ENCODE results near the gene CEP126. TPM values are rescaled to one million over a fixed set of nuclear protein-coding genes. Genes with fewer than 3 reads are reported as not detected.
"Not testable (repeated sequence)": the region's sequence is repeated elsewhere in the genome, so short reads cannot be mapped to it uniquely, and the experiment has no call there.

CEP126 gene
- total RNA-seq, 1 experiment from 2014 or later = 0.43 TPM

DNA sequence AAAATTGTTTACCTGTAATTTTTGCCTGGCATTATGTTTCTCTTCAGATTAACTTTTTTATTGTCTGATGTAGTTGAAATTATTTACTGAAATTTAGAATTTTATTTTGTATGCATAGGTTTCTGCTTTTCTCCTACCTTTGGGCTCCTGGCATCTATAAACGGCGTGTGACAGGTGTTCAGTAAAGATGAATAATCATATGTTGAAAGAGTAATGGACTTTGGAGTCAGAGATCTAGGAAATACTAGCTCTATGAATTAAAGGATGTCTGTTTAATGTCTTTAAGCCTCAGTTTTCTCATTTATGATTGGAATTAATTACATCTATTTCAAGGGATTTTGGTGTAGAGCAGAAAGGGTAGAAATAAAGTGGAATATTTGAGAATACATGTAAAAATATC is 8.7 kb downstream of the CEP126 start:
- DNase-seq (ENCODE audit: low read depth) = no peak

DNA sequence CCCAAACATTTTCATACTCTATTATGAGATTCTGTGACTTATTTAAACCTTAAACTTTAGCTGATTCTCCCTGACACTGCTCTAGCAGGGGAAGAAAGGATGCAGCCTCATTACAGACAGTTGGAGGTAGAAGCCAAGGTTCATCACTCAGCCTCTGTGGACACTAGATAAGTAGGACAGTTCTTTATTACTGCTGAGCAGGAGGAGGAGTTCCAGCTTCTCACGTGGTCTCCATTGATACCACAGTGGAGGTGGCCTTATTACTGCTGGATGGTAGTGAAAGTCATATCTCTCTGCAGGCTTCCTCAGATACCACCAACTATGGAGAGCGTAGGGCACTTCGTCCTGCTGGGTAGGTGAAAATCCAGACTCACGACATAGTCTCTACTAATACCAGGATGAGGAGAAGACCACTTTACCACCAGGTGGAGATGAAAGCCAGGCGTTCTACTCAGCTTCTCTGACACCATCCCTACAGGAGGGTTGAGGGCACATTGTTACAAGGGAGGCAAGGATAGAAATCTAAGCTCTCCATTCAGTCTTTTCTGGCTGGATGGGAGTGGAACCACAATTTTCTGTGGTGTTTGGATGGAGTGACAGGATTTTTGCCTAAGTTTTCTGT is 14.6 kb downstream of the CEP126 start:
- DNase-seq (ENCODE audit: low read depth) = no peak

DNA sequence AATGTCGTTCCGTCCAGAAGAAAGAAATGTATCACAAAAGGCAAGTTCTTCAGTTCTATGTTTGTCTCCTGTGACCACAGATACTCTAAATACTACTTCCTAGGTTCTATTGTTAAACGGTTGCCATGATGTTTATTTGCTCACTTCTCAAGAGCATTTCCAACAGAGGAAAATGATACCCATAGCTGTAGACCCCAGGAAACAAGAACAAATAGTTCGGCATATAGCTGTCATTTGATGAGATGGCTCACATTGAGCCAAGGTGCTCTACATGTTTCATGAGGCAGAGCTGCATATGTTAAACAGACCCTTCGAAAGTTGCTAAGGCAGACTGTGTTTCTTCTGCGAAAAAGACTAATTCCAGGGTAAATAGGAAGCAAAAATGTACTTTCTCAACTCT is 16.9 kb downstream of the CEP126 start:
- no peak for DNase-seq (ENCODE audit: low read depth)

DNA sequence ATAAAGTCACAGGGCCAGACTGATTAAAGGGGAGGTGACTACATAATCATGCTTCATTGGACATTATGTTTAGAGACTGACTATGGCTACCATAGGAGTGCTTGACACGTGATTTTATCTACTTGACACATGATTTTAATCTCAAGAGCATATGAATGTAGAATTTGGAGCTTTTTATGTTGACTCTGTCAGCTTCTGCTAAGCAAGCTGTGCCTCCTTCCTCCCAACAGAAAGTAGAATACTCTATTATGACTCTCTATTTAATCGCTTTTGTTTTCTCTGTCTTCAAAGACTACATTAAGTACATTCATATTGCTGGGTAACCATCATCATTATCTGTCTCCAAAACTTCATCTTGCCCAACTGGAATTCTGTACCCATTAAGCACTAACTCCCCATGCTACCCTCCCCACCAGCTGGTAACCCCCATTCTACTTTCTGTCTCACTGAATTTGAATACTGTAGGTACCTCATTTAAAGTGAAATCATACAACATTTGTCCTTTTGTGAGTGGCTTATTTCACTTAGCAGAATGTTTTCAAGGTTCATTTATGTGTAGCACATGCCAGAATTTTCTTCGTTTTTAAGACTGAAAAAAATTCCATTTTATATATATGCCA is 26.2 kb downstream of the CEP126 start:
- no peak for DNase-seq (ENCODE audit: low read depth)

DNA sequence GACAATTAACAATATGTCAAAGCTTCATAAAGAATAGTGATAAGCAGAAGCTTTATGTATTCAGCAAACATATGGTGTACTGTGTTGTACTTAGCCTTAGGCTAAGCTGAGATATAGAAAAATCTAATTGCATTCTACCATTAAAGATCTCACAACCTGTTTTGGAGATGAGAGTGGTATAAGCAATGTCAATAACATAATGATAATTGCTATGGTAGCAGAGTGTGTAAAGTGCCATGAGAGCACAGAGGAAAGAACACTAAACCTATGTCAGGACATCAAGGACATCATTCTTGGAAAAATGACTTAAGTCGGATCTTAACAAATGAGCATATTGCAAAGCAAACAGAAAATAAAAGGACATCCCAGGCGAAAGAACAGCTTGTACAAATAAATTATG is 30.1 kb downstream of the CEP126 start:
- DNase-seq (ENCODE audit: low read depth) = no peak

DNA sequence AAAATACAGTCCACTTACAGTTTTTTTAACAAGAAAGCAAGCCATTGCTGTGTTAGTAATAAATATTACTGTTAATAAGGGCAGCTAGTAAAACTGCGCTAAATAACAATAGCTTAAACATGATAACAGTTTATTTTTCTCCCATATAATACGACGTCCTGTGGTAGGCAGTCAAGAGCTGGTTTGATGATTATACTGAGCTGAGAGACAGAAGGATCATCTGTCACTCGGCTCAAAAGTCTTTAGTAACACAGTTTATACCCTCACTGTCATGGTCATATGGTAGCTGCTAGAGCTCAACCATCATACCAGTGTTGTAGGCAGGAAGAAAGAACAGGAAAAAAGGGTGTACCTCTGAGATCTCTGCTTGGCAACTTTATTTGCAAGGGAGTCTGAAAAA is 30.6 kb downstream of the CEP126 start:
- no peak for DNase-seq (ENCODE audit: low read depth)

DNA sequence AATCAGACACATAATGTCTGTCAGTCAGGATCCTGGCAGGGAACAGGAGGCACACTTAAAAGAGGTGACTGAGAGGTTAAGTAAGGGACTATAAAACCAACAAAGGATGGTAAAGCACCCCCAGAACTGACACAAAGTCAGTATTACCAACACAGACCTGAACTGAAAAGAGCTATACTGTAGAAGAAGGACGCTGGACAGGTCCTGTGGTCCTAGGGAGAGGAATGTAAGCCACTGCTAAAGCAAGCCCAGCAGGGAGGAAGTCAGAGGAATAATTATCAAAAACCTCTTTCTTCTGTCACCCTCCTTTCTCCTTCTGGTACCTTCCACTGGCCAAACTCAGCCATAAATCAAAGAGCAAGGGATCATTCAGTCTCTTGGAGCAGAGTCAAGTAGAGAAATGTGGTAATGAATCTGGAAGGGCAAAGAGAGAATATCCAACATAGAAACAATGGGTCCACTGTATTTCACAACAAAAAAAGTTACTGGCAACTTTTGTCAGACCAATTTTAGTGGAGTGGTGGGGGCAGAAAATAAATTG is 34.9 kb downstream of the CEP126 start:
- no peak for DNase-seq (ENCODE audit: low read depth)

DNA sequence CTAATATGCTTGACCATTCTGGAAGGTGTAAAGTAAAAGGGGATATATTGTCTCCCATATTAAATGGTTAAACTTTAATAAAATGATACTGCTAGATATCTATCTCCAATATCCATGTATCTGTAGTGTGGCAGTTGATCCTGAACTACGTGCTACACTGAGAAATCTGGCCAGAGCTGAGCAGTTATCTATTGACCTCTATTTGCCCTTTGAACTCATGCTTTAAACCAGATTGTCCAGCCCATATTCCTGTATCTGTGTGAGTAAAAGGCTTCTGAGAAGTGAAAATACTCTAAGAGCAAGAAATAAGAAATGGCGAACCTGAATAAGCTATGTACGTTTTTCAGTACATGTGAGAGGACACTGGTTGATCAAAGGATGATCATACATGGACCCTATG is 40.5 kb downstream of the CEP126 start:
- no peak for DNase-seq (ENCODE audit: low read depth)

DNA sequence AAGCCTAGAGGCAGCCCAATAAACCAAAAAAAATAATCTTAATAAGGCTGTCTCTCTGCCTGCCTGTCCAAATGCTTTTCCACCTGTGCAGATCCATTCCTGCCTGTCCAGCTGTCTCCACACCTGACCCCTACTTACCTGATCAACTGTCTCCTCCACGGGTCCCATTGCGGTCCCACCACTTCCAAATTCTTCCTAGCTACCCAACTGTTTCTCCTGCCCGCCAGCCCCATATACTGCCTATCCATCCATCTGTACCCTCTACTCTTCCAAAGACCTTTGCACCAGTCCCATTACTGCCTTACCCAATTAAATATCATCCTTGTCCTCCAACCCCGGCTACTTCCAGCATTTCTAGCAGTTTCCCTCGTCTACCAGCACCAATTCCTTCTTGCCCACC is 40.9 kb downstream of the CEP126 start:
- DNase-seq (ENCODE audit: low read depth) = no peak

DNA sequence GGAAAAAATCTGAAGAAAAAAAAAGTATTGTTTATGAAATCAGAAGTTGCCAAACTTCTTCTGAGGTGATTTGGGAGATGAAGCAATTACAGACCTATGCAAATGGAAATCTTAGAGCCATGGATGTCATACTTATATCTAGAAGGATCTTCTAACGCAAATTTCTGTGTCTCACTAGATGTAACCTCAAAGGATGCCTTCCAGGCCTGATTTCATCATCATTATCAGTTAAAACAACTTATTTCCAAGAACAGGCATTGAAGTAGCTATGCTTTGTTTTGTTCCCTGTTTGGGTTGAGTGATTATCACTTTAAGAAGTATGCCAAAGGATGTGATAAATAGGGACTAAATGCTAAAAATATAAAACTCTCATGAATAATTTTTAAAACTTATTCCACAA is 45.4 kb downstream of the CEP126 start:
- DNase-seq (ENCODE audit: low read depth) = no peak

DNA sequence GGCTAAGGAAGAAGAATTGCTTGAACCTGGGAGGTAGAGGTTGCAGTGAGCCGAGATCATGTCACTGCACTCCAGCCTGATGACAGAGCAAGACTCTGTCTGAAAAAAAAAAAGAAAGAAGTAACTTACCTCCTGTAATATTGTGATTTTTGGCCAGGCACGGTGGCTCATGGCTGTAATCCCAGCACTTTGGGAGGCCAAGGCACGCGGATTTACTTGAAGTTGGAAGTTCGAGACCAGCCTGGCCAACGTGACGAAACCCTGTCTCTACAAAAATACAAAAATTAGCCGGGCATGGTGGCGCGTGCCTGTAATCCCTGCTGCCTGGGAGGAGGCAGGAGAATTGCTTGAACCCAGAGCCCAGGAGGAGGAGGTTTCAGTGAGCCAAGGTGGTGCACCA is 49.4 kb downstream of the CEP126 start:
- not testable (repeated sequence) for DNase-seq (ENCODE audit: low read depth)

DNA sequence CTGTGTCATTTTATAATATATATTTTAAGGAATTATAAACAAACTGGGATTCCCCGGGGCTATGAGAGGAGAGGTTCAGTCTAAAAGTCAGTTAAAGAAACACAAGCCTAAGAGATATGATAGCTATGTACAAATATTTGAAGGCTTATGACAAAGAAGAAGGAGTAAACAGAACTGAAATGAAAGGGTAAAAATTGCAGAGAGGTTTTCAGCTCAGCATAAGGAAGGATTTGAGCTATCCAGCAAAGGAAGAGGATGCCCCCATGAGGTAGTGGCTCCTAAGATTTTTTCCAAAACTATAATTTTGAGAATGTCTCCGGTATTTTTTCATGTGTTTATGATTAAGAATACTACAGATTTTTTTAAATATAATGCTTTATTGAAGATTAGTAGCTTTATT is 59.4 kb downstream of the CEP126 start:
- no peak for DNase-seq (ENCODE audit: low read depth)

DNA sequence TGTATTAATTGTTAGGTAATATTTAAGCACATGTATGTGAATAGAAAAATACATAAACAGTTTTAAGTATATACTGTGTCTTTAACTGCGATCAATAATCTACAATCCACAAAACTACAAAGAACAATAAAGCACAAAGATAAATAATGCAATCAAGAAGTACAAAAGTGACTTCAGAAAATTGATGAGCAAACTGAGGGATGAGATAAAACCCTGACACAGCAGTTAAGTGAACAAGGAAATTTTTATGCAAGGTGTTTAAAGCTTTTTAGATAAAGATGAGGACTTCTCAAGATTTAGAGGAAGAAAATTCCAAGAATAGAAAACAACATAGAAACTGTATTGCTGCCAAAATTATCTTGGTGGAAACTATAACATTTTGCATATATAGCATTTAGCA is 60.0 kb downstream of the CEP126 start:
- DNase-seq (ENCODE audit: low read depth) = no peak

DNA sequence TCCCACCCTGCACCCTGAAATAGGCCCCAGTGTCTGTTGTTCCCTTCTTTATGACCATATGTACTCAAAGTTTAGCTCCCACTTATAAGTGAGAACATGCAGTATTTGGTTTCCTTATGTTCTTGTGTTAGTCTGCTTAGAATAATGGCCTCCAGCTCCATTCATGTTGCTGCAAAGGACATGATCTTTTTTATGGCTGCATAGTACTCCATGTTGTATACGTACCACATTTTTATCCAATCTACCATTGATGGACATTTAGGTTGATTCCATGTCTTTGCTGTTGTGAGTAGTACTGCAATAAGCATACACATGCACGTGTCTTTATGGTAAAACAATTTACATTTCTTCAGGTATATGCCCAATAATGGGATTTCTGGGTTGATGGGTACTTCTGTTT is 60.9 kb downstream of the CEP126 start:
- DNase-seq (ENCODE audit: low read depth) = no peak

DNA sequence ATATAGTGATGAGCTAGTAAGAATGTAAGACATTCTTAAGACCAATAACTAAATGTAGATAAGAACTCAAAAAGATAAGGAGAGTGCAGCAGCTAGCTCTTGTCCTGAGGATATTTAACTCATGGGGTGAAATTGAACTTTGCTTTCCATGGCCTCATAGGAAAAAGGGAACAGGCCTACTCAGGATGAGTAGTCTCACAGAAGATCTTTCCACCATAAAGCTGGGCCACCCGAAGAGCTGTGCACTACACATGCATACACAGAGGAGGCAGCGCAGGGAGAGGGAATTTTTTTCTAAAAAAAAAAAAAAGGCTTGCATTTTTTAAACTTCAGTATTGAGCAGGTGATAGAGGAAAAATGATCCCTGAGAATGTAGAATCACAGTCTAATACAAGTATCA is 72.6 kb downstream of the CEP126 start:
- no peak for DNase-seq (ENCODE audit: low read depth)

DNA sequence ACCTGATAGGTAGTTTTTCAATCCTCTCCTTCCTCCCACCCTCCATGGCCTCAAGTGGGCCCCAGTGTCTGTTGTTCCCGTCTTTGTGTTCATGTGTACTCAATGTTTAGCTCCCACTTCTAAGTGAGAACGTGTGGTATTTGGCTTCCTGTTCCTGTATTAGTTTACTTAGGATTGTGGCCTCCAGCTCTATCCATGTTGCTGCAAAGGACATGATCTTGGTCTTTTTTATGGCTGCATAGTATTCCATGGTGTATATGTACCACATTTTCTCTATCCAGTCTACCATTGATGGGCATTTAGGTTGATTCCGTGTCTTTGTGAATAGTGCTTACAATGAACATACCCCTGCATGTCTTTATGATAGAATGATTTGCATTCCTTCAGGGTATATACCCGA is 78.4 kb downstream of the CEP126 start:
- no peak for DNase-seq (ENCODE audit: low read depth)

DNA sequence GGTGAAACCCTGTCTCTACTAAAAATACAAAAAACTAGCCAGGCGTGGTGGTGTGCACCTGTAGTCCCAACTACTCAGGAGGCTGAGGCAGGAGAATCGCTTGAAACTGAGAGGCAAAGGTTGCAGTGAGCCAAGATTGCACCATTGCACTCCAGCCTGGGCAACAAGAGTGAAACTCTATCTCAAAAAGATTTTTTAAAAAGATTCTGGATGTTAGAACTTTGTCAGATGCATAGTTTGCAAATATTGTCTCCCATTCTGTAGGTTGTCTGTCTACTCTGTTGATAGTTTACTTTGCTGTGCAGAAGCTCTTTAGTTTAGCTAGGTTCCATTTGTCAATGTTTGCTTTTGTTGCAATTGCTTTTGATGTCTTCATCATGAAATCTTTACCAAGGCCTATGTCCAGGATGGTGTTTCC is 79.3 kb downstream of the CEP126 start:
- DNase-seq (ENCODE audit: low read depth) = not testable (repeated sequence)

DNA sequence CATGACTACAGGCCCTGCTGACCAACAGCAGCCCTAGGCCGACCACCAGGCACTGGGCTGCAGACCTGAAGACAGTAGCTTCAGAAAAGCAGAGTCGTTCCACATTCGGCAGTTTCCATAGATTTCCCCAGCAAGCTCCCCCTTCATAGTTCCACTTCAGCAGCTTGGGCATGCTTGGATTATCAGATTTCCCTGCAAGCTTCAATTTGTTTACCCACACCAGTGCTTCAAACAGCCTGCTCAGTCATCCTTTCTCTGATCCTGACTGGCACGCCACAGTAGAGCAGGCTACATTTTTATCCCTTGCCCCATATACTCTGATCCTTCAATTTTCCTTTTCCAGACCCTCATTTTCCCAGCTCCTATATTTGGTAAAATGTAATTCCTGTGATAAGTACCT is 81.3 kb downstream of the CEP126 start:
- DNase-seq (ENCODE audit: low read depth) = no peak

DNA sequence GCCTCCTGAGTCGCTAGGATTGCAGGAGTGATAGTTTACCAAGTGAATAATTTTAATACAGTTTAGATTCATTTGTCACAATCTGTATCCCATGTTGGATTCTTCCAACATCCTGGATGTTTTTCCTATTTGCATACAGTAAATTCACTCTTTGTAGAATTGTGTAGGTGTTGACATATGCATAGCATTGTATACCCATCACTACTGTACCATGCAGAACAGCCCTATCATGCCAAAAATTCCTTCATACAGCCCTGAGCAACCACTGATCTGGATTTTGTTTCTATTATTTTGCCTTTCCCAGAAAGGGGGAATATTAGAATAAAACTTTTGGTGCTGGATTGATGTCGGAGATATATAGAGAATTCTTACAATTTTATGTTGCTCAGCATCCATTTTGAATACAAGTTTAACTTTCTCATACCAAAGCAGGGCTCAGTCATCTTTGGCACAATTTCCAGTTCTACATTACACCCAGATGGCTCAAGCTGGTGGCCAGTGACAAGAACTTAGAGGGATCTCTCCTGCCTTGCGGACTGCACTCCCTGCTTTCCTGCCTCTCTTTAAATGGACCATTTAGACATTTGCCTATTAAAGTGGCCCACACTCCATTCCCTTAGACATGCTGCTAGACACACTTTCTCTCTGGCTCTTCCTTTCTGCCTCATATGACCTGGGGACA is 87.0 kb downstream of the CEP126 start:
- no peak for DNase-seq (ENCODE audit: low read depth)

DNA sequence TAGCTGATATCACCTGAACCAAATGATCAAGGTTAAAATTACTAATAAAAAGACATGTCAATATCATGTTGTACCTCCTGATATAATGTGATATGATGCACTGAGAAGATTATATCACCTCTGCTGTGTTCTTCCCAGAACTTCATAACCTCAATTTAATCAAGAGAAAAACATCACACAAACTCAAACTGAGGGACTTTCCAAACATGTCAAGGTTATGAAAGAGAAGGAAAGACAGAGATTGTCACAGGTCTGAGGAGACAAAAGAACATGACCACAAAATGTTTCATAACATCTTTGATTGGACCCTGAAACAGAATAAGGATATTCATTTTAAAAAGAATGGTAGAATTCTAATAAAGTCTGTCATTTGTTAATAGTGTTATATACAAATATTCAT is 89.4 kb downstream of the CEP126 start:
- no peak for DNase-seq (ENCODE audit: low read depth)

DNA sequence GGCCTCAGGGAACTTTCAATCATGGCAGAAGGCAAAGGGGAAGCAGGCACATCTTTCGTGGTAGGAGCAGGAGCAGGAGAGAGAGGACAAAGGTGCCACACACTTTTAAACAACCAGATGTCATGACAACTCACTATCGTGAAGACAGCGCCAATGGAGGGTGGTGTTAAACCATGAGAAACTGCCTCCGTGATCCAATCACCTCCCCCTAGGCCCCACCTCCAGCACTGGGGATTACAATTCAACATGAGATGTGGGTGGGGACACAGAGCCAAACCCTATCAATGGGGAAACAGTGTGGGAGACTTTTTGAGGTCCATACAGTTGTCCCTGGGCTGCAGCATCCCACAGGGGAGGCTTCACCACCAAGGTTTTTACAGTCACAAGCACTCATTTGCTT is 90.5 kb downstream of the CEP126 start:
- no peak for DNase-seq (ENCODE audit: low read depth)

DNA sequence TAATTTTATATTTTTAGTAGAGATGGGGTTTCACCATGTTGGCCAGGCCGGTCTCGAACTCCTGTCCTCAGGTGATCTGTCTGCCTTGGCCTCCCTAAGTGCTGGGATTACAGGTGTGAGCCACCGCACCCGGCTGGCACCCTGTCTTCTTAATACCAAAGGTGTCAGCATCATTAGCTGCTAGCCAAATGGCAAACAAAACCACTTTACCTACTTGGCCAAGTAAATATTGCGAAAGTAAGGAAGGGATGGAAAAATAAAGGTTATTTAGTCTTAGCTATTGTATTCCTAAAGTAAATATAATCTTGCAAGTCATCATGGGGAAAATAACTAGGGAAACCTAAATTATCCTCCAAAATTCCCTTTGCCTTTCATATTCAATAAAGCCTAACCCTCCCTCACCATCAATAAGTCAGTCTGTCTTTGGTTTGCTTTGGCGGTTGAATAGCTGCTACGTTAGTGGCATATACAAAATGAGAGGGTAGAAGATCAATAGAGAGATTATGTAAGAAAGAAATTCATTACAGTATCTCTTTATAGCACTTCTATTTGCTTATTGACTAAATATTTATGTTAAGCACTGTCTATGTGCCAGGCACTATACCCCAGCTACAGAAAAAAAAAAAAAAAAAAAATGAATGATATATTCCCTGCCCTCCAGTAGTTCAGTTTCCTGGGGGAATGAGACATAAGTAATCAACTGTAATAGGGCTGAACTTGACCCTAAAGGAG is 92.2 kb downstream of the CEP126 start:
- DNase-seq (ENCODE audit: low read depth) = no peak
